HL-60 (cell line): ENCODE data around the gene CHRNA9.

Experiments
- CTCF ChIP-seq: IDR thresholded peaks from one replicate; pipeline ENCODE4 v1.5.1; 2011; ENCODE audit warnings: low read length, control low read depth, inconsistent platforms; ENCODE audit not compliant: insufficient read depth
- SPI1 ChIP-seq: IDR thresholded peaks from 2 replicates; pipeline ENCODE4 v1.6.1; 2012; ENCODE audit warnings: low read depth, mild to moderate bottlenecking, borderline replicate concordance

GRCh38 chr4:40365766-40366165, 30.6 kb downstream of the CHRNA9 start:
- no peak for TF ChIP-seq CTCF
- no peak for TF ChIP-seq SPI1
